Testis (tissue), 3 donors: ENCODE measurements around the gene TBC1D21. TPM values are rescaled to one million over a fixed set of nuclear protein-coding genes. Genes with fewer than 3 reads are reported as not detected.

Experiments
- DNase-seq: peaks from one replicate; pipeline ENCODE4 v3.0.0-alpha.2; 2019
- H3K27ac ChIP-seq, 2 donors: fragments of 200-600 bp; sonication (generic); one replicate each; pipeline ENCODE4 v1.5.1; 2019
- H3K27me3 ChIP-seq: fragments of 200-600 bp; sonication (generic); one replicate; pipeline ENCODE4 v1.5.1; 2019
- H3K36me3 ChIP-seq: fragments of 200-600 bp; sonication (generic); one replicate; pipeline ENCODE4 v1.5.1; 2017; ENCODE audit warnings: low read depth; ENCODE audit errors: missing control alignments
- H3K4me1 ChIP-seq: fragments of 200-600 bp; sonication (generic); one replicate; pipeline ENCODE4 v1.5.1; 2019
- H3K4me3 ChIP-seq, 2 donors: fragments of 200-600 bp; sonication (generic); one replicate each; pipeline ENCODE4 v1.5.1; 2017 to 2019
- H3K9me3 ChIP-seq: fragments of 200-600 bp; sonication (generic); one replicate; pipeline ENCODE4 v1.5.1; 2017
- CTCF ChIP-seq, 3 experiments: fragments of 450-650 bp in 2 of 3; fragments of 200-600 bp in 1 of 3; sonication (generic) in 1 of 3; IDR thresholded peaks; one replicate each; pipeline ENCODE4 v1.5.1; 2016 to 2019; ENCODE audit warnings: antibody characterized with exemption in 3 of 3, mild to moderate bottlenecking in 2 of 3, moderate library complexity in 1 of 3
- POLR2A ChIP-seq: fragments of 450-650 bp; IDR thresholded peaks from one replicate; pipeline ENCODE4 v1.6.1; 2017; ENCODE audit warnings: antibody characterized with exemption, mild to moderate bottlenecking, moderate library complexity
- WGBS, 2 donors: methylation state at CpG; one replicate each; pipeline ENCODE4 v1.1.5; 2018; 5-methylcytosine and 5-hydroxymethylcytosine counted together
- intact Hi-C: fragments of 100-400 bp; cut with DNase I; formaldehyde crosslinking; loops from one replicate; pipeline ENCODE4 v1.15.1; 2023; ENCODE audit warnings: low total_unique reads
- polyA plus RNA-seq: library from polyadenylated mRNA; stranded (reverse); fragments of 350-450 nt; fragmentation: Illumina TruSeq; extraction: RNeasy Lipid Tissue Mini Kit (QIAGEN cat#74804); gene quantifications from one replicate; pipeline ENCODE4 v1.2.3, GENCODE V29; 2014; ENCODE audit warnings: low read depth, low replicate concordance; ENCODE audit not compliant: insufficient read depth
- total RNA-seq, 2 donors: library from RNA; depleted of rRNA; stranded (reverse); fragments of >200 nt; gene quantifications; one replicate each; pipeline ENCODE4 v1.2.3, GENCODE V29; 2016

Gene TBC1D21
- total and polyA plus RNA-seq, 3 donors from 2014 or later = 17.9 to 80.2 (median 47.6) TPM

GRCh38 chr15:73899197-73900094 lies 26.1 kb downstream of the TBC1D21 start:
- no peak for DNase-seq
- Histone ChIP-seq H3K27ac (no peak overlapping the region), H3K9me3 (no peaks in the 10 kb centered on the region), H3K27me3 (no peaks in the 10 kb centered on the region), H3K4me3 (no peak overlapping the region), H3K4me1 (no peaks in the 10 kb centered on the region), H3K36me3 (no peaks in the 10 kb centered on the region)
- intact Hi-C loops = no loop called here
- TF ChIP-seq POLR2A = no peak
- TF ChIP-seq CTCF (IDR thresholded peaks at IDR 0.05) = no peak
- WGBS, 2 donors = 60 to 65% methylated on average over 10 to 15 of the region's 15 CpGs

GRCh38 chr15:73900095-73900712 lies 26.8 kb downstream of the TBC1D21 start:
- no peaks in the 10 kb centered on the region for H3K4me1 ChIP-seq
- intact Hi-C loops = no loop called here
- H3K27ac ChIP-seq = no peak overlapping the region
- no peaks in the 10 kb centered on the region for H3K9me3 ChIP-seq
- no peak overlapping the region for H3K4me3 ChIP-seq
- 88 to 94% methylated on average over 8 to 10 of the region's 10 CpGs for WGBS, 2 donors
- TF ChIP-seq CTCF (IDR thresholded peaks at IDR 0.05) = no peak
- no peak for TF ChIP-seq POLR2A
- no peaks in the 10 kb centered on the region for H3K27me3 ChIP-seq
- no peaks in the 10 kb centered on the region for H3K36me3 ChIP-seq
- no peak for DNase-seq

GRCh38 chr15:73901126-73901810 lies 27.9 kb downstream of the TBC1D21 start:
- Histone ChIP-seq H3K9me3 (no peaks in the 10 kb centered on the region), H3K36me3 (no peaks in the 10 kb centered on the region), H3K27me3 (no peaks in the 10 kb centered on the region), H3K4me1 (no peaks in the 10 kb centered on the region), H3K27ac (no peak overlapping the region), H3K4me3 (no peak overlapping the region)
- no peak for DNase-seq
- intact Hi-C loops = no loop called here
- WGBS, 2 donors = 86 to 96% methylated on average over 7 of the region's 7 CpGs
- no peak for TF ChIP-seq POLR2A
- TF ChIP-seq CTCF (IDR thresholded peaks at IDR 0.05) = no peak

- H3K4me1 ChIP-seq = no peaks in the 10 kb centered on the region
- TF ChIP-seq POLR2A (no peak), CTCF (IDR thresholded peaks at IDR 0.05) (no peak)
- no peak for DNase-seq
- intact Hi-C loops = no loop called here
- H3K27ac ChIP-seq = no peak overlapping the region
- no peak overlapping the region for H3K4me3 ChIP-seq
- no peaks in the 10 kb centered on the region for H3K27me3 ChIP-seq
- no peaks in the 10 kb centered on the region for H3K36me3 ChIP-seq
- no peaks in the 10 kb centered on the region for H3K9me3 ChIP-seq
- WGBS, 2 donors = 82 to 89% methylated on average over 11 of the region's 11 CpGs
These were observed 29.0 kb downstream of the TBC1D21 start for GRCh38 chr15:73902121-73903020.
